HL-60 (cell line): ENCODE results near the gene APOBEC2.
A peak's percentile ranks its signal among the peaks of the same experiment; 100 is the strongest.

Source experiments
- DNase-seq, 2 experiments: peaks; one replicate each; pipeline ENCODE4 v3.0.0-alpha.2; 2010 to 2020; ENCODE audit warnings: low read depth in 1 of 2, low spot score in 1 of 2
- H3K27ac ChIP-seq: fragments of 250-450 bp; sonication (Bioruptor Pico); replicated peaks from 2 replicates; pipeline ENCODE4 v1.5.1; 2020; ENCODE audit warnings: mild to moderate bottlenecking, moderate library complexity
- H3K27me3 ChIP-seq: fragments of 250-450 bp; sonication (Bioruptor Pico); 2 replicates; pipeline ENCODE4 v1.5.1; 2021; ENCODE audit warnings: mild to moderate bottlenecking, moderate library complexity; ENCODE audit not compliant: insufficient read depth, poor library complexity, severe bottlenecking
- H3K4me3 ChIP-seq: replicated peaks from 2 replicates; pipeline ENCODE4 v1.5.1; 2011; ENCODE audit warnings: mild to moderate bottlenecking, control low read depth, low read length; ENCODE audit not compliant: insufficient read depth
- CTCF ChIP-seq: IDR thresholded peaks from one replicate; pipeline ENCODE4 v1.5.1; 2011; ENCODE audit warnings: low read length, control low read depth, inconsistent platforms; ENCODE audit not compliant: insufficient read depth
- GABPA ChIP-seq: IDR thresholded peaks from 2 replicates; pipeline ENCODE4 v1.6.1; 2012; ENCODE audit warnings: low read depth
- POLR2AphosphoS5 ChIP-seq: IDR thresholded peaks from 2 replicates; pipeline ENCODE4 v1.6.1; 2012; ENCODE audit warnings: low read depth
- SPI1 ChIP-seq: IDR thresholded peaks from 2 replicates; pipeline ENCODE4 v1.6.1; 2012; ENCODE audit warnings: low read depth, mild to moderate bottlenecking, borderline replicate concordance
- TF ChIP-seq, protein P1 (sequence below): IDR thresholded peaks from 2 replicates; pipeline ENCODE4 v1.6.1; 2012; ENCODE audit warnings: low read depth; ENCODE audit not compliant: insufficient replicate concordance

The APOBEC2 gene

DNA sequence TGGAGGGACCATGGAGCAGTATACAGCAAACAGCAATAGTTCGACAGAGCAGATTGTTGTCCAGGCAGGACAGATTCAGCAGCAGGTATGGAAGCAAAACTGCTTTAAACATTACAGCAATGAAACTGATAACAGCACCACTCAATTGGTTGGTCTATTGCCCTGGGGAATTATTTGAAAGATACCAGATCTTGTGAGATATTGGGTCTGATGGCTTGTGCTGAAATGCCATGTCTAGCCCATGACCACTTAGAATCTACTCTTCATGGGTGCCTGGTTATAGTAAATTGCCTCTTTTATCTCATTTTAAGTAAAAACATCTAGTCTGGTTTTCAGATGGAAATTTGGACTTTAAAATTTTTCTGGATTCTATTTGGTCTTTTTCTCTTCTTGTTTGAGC, 26.1 kb downstream of the APOBEC2 start:
- TF ChIP-seq POLR2AphosphoS5: no peak
- TF ChIP-seq CTCF: no peak
- no peak for TF ChIP-seq GABPA
- no peak for TF ChIP-seq SPI1
- TF ChIP-seq, protein P1, sequence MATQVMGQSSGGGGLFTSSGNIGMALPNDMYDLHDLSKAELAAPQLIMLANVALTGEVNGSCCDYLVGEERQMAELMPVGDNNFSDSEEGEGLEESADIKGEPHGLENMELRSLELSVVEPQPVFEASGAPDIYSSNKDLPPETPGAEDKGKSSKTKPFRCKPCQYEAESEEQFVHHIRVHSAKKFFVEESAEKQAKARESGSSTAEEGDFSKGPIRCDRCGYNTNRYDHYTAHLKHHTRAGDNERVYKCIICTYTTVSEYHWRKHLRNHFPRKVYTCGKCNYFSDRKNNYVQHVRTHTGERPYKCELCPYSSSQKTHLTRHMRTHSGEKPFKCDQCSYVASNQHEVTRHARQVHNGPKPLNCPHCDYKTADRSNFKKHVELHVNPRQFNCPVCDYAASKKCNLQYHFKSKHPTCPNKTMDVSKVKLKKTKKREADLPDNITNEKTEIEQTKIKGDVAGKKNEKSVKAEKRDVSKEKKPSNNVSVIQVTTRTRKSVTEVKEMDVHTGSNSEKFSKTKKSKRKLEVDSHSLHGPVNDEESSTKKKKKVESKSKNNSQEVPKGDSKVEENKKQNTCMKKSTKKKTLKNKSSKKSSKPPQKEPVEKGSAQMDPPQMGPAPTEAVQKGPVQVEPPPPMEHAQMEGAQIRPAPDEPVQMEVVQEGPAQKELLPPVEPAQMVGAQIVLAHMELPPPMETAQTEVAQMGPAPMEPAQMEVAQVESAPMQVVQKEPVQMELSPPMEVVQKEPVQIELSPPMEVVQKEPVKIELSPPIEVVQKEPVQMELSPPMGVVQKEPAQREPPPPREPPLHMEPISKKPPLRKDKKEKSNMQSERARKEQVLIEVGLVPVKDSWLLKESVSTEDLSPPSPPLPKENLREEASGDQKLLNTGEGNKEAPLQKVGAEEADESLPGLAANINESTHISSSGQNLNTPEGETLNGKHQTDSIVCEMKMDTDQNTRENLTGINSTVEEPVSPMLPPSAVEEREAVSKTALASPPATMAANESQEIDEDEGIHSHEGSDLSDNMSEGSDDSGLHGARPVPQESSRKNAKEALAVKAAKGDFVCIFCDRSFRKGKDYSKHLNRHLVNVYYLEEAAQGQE: no peak
- H3K4me3 ChIP-seq: no peak overlapping the region
- no peaks in the 10 kb centered on the region for H3K27me3 ChIP-seq
- H3K27ac ChIP-seq: no peak overlapping the region
- no peak for DNase-seq

- Histone ChIP-seq H3K27ac (peak overlapping the region; percentile 40; the same call in 1 of the 2 replicates), H3K4me3 (no peak overlapping the region), H3K27me3 (no peaks in the 10 kb centered on the region)
- DNase-seq: no peak
- TF ChIP-seq SPI1: no peak
- no peak for TF ChIP-seq CTCF
- TF ChIP-seq POLR2AphosphoS5: no peak
- TF ChIP-seq, protein P1: no peak
- TF ChIP-seq GABPA: no peak
These were observed 27.6 kb downstream of the APOBEC2 start for GRCh38 chr6:41080621-41081020.

DNA sequence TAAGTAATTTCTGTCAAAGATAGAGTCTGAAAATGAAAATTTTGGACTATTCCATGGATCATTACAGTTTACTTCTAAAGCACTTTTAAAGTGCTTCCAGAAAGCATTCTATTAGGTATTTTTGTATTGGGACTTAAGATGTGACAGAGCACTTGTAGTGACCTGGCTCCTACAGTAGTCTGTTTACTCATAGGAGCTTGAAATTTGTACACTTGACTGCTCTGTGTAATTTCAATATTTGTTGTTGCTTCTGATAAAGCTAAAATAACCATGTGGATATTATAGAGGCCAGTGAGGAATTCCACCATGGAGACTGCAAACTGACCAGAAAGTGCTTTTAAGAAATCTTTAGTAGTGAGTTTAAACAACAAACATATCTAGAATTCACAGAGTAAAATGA, 30.1 kb downstream of the APOBEC2 start:
- H3K27ac ChIP-seq: no peak overlapping the region
- no peak for DNase-seq
- H3K27me3 ChIP-seq: no peaks in the 10 kb centered on the region
- TF ChIP-seq SPI1 (no peak), CTCF (no peak), POLR2AphosphoS5 (no peak), GABPA (no peak)
- TF ChIP-seq, protein P1: no peak
- H3K4me3 ChIP-seq: no peak overlapping the region
